OCI-M2 (cell line): ENCODE data around the gene RPL35A.
"Not testable (repeated sequence)": the region's sequence is repeated elsewhere in the genome, so short reads cannot be mapped to it uniquely, and the experiment has no call there.

Source experiments
- DNase-seq: peaks from one replicate; lab custom pipeline; 2025; ENCODE audit not compliant: unreplicated experiment; lab: John Stamatoyannopoulos, UW

RPL35A gene

DNA sequence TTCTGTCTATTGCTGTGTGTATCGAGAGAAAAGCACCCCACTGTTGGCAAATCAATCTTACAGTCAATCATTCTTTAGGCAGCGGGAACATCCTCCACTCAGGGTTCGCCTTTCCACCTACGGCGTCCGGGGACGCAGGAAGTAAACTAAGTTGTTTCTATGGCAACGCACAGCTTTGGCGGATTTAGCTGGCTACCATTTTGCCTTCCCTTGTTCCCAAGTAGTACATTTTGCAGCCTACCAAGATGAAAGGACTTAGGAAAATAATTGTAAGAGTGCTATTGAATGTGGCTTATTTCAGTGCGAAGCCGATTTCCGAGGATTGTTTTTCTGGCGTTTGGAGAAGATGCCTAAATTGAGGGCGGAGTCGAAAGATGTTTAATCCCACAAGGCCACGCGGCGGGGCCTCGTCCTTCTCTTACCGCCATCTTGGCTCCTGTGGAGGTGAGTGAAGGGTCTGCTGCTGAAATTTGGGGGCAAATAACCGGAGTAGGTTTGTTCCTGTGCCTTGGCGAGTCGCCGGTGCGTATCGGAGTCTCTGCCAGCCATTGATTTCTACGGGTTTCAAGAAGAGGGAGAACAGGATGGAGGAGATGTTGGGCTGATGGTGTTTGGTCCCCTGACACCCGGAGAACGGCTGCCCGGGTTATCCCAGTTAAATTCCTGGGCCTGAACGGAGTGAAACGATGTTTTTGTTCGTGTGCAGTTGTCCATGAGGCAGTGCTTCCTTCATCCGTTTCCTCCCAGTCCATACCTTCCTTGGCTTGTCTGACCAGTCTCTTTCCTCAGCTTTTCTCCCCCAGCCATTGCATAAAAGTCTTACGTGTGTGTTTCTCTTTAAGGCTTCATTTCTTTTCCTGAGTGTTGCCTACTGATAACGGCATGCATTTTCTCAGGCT lies at the start of gene RPL35A:
RPL35A (plus strand) TSS at position 413 of the 899 bp plus-strand sequence. CDS start 778 bp downstream, outside the sequence.
- DNase-seq: peak; percentile 72

DNA sequence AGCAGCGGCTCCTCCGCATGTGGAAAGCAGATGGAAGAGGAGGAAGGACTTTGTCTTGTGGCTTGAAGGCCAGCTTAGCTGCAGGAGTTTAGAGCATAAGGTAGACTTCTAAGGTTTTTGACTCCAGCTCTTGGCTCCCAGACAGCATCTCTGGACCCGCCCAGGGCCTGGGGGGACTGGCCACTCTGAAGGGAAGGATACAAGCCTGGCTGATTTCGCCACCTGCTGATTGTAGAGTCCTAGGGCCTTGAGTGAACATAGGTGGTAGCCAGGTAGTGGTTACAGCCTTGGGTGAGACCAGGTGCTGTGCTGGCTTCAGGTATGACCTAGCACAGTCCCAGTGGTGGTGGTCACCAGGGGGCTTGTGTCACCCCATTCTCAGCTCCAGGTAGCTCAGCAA lies 48.4 kb upstream of the RPL35A start:
- no peak for DNase-seq

DNA sequence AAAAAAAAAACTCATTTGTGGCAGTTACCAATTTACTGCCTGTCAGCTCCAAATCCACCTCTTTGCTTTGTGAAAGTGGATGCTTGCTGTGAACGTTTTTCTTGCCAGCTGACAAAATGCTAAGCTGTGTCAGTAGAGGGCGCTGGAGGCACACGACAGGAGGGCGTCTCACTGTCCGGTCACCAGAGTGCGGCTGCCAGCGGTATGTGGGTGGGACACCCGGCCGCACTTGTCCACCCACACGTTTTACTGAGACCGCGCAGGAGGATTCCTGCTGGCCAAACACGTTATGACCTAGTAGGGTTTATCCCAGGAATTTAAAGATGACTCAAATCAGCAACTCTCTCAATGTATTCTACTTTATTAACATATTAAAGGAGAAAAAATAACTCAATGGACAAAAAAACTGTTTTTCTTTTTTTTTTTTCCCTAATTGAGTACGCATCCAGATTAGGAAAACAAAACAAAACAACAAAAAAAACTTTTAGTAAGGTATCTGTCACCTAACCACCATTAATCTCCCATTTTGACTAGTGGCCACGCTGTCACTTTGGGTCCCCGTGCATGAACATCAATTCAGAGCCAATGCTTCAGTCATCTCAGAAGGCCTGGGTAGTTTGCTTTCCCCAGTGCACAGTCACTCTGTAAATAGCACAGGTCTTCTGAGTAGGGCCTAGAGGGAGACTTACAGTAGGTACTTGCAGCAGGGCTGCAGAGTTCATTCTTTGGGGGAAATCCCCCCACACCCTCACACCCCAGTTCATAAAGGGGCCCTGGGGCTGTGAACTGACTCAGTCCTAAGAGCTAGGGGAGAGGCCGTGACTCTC lies 43.8 kb upstream of the RPL35A start:
- DNase-seq: no peak

DNA sequence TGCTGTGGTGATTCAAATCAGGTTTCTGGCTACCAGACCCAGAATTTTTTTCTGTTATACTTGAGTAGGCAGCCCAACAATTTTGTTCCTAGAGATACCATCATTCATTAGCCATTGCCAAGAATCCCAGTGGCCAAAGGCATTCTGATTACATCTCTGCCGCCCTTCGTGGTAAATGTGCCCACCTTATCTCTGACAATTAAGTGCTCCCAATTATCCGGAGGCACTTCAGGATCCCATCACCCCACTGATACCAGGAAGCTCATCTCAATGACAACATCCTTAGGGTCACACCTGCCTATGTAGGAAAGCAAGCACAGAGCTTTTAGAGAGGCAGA lies 43.2 kb upstream of the RPL35A start:
- no peak for DNase-seq

DNA sequence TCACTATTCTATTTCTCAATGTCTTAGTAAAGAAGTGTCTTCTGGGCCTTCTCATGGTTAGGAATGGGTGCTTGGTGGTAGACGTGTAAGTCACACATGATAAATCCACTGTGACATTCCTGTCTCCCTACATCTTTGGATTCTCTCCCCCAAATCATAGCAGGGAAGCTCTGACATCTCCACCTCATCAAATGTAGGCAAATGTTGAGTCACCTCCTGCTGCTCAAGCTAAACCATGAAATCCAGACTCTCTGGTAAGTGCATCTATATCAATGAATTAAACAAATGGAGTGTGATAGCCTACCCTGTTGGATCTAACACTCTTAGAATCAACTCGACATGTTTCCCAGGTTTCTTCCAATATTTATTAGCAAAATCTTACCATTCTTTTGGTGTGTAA lies 42.8 kb upstream of the RPL35A start:
- DNase-seq: no peak

DNA sequence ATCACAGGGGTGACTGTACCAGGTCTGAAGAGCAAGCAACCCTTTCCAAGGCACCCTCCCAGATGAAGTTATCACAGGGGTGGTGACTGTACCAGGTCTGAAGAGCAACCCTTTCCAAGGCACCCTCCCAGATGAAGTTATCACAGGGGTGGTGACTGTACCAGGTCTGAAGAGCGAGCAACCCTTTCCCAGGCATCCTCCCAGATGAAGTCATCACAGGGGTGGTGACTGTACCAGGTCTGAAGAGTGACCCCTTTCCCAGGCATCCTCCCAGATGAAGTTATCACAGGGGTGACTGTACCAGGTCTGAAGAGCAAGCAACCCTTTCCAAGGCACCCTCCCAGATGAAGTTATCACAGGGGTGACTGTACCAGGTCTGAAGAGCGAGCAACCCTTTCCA lies 41.4 kb upstream of the RPL35A start:
- not testable (repeated sequence) for DNase-seq

- DNase-seq: no peak
Measured at GRCh38 chr3:197908957-197909701, 40.9 kb upstream of the RPL35A start.

- no peak for DNase-seq
Measured at GRCh38 chr3:197912741-197913476, 37.1 kb upstream of the RPL35A start.

DNA sequence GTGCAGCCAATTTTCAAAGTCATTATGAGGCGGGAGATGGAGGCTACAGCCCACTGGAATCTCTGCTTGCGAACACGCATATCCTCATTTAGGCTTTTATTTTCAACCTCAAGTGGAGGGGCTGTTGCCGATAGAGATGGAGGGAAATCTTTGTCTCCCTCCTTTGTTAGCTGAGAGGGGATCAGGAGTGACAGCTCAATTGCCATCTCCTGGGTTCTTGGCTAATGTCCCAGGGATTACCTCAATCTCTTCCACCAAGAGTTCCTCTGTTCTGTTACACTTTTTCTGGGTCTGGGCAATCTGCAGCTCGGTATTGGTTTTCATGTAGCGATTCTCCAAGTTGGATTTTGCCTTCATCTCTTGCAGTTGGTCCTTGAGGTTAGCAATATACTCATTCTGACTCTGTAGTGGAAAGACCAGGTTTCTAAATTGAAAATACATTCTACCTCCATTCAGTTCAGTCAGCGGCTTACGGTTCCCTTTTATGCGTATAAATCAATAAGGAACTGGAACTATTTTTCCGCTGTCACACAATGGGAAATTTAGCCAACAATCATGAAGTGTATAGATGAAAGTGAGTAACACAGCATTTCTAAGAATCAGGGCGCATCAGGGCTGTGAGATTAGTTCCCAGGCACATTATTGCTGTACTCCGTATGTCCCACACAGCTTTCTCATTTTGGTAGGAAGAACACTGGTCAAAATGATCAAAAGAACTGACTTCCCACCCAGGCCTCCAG lies 36.2 kb upstream of the RPL35A start:
- DNase-seq: no peak

DNA sequence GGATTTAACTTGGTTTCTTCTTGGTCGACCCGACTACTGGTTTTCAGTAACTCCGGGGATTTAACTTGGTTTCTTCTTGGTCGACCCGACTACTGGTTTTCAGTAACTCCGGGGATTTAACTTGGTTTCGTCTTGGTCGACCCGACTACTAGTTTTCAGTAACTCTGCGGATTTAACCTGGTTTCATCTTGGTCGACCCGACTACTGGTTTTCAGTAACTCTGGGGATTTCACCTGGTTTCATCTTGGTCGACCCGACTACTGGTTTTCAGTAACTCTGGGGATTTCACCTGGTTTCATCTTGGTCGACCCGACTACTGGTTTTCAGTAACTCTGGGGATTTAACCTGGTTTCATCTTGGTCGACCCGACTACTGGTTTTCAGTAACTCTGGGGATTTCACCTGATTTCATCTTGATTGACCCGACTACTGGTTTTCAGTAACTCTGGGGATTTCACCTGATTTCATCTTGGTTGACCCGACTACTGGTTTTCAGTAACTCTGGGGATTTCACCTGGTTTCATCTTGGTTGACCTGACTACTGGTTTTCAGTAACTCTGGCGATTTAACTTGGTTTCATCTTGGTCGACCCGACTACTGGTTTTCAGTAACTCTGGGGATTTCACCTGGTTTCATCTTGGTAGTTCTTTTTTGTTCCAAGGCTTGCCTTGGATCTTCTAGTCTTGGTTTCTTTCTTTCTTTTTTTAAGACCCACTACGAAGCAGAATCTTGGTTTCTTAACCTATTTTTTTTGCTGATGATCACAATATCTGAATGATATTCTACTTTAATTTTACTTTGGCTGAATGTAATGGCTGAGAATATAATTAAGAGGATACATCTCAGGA lies 28.3 kb upstream of the RPL35A start:
- DNase-seq: not testable (repeated sequence)

GRCh38 chr3:197926418-197926817 lies 23.6 kb upstream of the RPL35A start:
- no peak for DNase-seq

DNA sequence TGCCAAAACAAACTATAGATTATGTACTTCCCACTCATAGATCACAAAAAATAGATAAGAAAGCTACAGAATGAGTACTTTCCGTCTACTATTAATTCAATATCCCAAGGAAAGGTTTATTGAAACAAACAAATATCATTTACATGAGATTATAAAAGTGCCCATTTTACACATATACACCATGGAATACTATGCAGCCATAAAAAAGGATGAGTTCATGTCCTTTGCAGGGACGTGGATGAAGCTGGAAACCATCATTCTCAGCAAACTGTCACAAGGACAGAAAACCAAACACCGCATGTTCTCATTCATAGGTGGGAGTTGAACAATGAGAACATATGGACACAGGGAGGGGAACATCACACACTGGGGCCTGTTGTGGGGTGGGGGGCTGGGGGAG lies 22.4 kb upstream of the RPL35A start:
- not testable (repeated sequence) for DNase-seq

DNA sequence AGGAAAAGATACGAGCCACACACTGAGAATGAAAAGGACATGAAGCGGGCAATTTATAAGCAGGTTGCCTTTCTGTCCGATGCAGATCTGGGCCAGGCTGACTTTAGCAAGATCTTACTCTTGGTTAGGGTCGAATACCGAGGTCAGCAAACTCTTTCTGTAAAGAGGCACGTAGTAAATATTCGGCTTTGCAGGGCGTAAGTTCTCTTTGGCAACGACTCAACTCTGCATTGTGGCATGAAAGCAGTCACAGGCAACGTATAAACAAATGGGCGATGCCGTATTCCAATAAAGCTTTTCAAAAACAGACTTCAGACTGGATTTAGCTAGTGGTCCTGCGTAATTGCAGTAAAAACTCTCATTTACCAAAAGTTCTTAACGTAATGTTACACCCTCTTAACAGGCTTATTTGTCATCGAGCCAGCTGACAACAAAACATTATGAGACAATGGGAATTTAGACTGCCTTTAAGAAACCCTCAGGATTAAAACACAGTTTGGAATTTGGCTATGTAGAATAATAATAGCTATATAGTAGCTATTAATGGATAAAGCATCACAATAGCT lies 13.1 kb upstream of the RPL35A start:
- no peak for DNase-seq

DNA sequence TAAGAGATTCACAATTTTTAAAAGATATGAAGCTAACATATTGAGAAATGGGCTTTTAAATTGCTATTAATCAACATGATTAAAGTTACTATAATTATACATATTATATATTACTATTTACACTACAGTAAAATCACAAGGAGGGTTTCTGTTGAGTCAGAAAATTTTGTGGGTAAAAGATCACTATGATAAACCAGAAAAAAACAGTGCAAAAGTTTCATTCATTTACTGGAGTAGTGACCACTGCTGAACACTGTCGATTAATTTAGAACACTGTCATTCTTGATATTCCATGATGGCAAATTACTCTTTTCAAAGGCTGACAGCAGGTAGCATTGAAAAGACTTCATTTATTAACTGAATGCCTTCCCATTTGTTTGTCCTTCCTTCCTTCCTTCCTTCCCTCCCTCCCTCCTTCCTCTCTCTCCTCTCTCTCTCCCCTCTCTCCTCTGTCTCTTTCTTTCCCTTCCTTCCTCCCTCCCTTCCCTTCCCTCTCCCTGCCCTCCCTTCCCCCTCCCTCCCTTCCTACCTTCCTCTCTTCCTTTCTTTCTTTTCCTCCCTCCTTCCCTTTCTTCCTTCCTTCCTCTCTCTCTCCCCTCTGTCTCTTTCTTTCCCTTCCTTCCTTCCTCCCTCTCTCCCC lies 9.1 kb upstream of the RPL35A start:
- DNase-seq: no peak

GRCh38 chr3:197942956-197943556 lies 6.9 kb upstream of the RPL35A start:
- DNase-seq: no peak

DNA sequence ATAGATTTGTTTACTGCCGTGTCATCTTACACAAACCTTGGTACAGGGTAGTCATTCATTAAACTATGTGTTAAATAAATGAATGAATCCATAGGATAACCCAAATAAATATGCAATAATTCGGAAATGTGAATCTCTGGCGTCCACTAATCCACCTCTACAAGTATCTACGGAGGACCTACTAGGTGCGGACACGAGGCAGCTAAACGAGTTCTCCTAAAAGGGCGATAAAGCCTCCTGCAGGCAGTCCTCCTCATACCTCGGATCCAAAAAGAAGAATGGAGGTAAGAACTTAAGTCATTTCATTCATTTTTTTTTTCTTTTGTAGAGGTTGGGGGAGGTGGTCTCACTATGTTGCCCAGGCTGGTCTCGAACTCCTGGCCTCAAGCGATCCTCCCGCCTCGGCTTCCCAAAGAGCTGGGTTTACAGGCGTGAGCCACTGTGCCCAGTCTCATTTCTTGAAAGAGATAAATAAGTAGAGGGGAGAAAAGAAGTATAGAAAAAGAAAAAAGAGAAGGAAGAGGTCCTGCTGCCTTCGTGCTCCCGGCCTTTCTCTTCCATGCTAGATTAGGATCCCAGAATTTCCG lies 706 bp upstream of the RPL35A start:
- no peak for DNase-seq

GRCh38 chr3:197950677-197951061 lies 679 bp downstream of the RPL35A start:
- no peak for DNase-seq
